GM08714 (cell line): ENCODE data around the gene SMIM27.
A peak's percentile ranks its signal among the peaks of the same experiment; 100 is the strongest.
"Not testable (repeated sequence)": the region's sequence is repeated elsewhere in the genome, so short reads cannot be mapped to it uniquely, and the experiment has no call there.

Experiments used
- H3K4me3 ChIP-seq: fragments of 200-500 bp; sonication (Bioruptor generic); 2 replicates; pipeline ENCODE4 v1.5.1; 2014; ENCODE audit warnings: mild to moderate bottlenecking, low read length, inconsistent platforms
- ZNF274 ChIP-seq: IDR thresholded peaks from 2 replicates; pipeline ENCODE4 v1.6.1; 2012; ENCODE audit warnings: mild to moderate bottlenecking, low read depth, low read length

The SMIM27 gene

GRCh38 chr9:32552172-32552872 is at the start of gene SMIM27, which contains the start of gene TOPORS:
TSS of gene SMIM27 (plus strand) at chr9:32552327. CDS start at chr9:32552435, 108 bp downstream.
TSS of gene TOPORS (minus strand) at chr9:32552586. CDS start at chr9:32552436, 150 bp downstream.
- no peak for TF ChIP-seq ZNF274
- peak within 1 kb of the TSS; percentile 88 for H3K4me3 ChIP-seq

- no peak overlapping the region for H3K4me3 ChIP-seq
- no peak for TF ChIP-seq ZNF274
Observed at GRCh38 chr9:32502464-32502863, 49.7 kb upstream of the SMIM27 start.

- no peak for TF ChIP-seq ZNF274
Observed at GRCh38 chr9:32503008-32503407, 49.1 kb upstream of the SMIM27 start.

GRCh38 chr9:32508728-32509127 is 43.4 kb upstream of the SMIM27 start:
- no peak for TF ChIP-seq ZNF274
- no peak overlapping the region for H3K4me3 ChIP-seq

More at GRCh38 chr9:32503008-32503407, 49.1 kb upstream of the SMIM27 start:
- H3K4me3 ChIP-seq, result no peak overlapping the region

- no peak for TF ChIP-seq ZNF274
- no peak overlapping the region for H3K4me3 ChIP-seq
Observed at GRCh38 chr9:32516241-32516640, 35.9 kb upstream of the SMIM27 start.

GRCh38 chr9:32518276-32518675 is 33.9 kb upstream of the SMIM27 start:
- TF ChIP-seq ZNF274, result no peak
- H3K4me3 ChIP-seq, result no peak overlapping the region

GRCh38 chr9:32523910-32524309 is 28.2 kb upstream of the SMIM27 start:
- no peak for TF ChIP-seq ZNF274
- H3K4me3 ChIP-seq, result no peak overlapping the region

- H3K4me3 ChIP-seq, result not testable (repeated sequence)
Observed at GRCh38 chr9:32524558-32524891, 27.6 kb upstream of the SMIM27 start.

- H3K4me3 ChIP-seq, result peak overlapping the region; percentile 82
- TF ChIP-seq ZNF274, result no peak
Observed at GRCh38 chr9:32524892-32525708, 27.0 kb upstream of the SMIM27 start.

- H3K4me3 ChIP-seq, result peak overlapping the region; percentile 82
- TF ChIP-seq ZNF274, result no peak
Observed at GRCh38 chr9:32525709-32526030, 26.5 kb upstream of the SMIM27 start.

- TF ChIP-seq ZNF274, result no peak
- H3K4me3 ChIP-seq, result peak within 1 kb of the TSS; percentile 82
Observed at GRCh38 chr9:32526041-32526706, 26.0 kb upstream of the SMIM27 start, which contains the start of gene RIGI. TSS of gene RIGI (minus strand) at chr9:32526196. CDS start at chr9:32526166, 30 bp downstream.

- peak overlapping the region; percentile 82 for H3K4me3 ChIP-seq
- no peak for TF ChIP-seq ZNF274
Observed at GRCh38 chr9:32526707-32527048, 25.4 kb upstream of the SMIM27 start.

- H3K4me3 ChIP-seq, result no peak overlapping the region
- TF ChIP-seq ZNF274, result no peak
Observed at GRCh38 chr9:32533336-32533735, 18.8 kb upstream of the SMIM27 start.

- no peak for TF ChIP-seq ZNF274
- no peak overlapping the region for H3K4me3 ChIP-seq
Observed at GRCh38 chr9:32533816-32534215, 18.3 kb upstream of the SMIM27 start.

GRCh38 chr9:32543047-32543446 is 9.1 kb upstream of the SMIM27 start:
- TF ChIP-seq ZNF274, result no peak
- no peak overlapping the region for H3K4me3 ChIP-seq
